WTC11 (cell line): ENCODE data around the gene UBLCP1.

Source experiments
- CTCF ChIP-seq: fragments of 200-600 bp; IDR thresholded peaks from 2 replicates; pipeline ENCODE4 v1.8.0; 2022; ENCODE audit warnings: antibody characterized with exemption
- GABPB1 ChIP-seq: sonication (generic); formaldehyde crosslinking; IDR thresholded peaks from 2 replicates; pipeline ENCODE4 v1.8.1; 2023; ENCODE audit warnings: mild to moderate bottlenecking, missing genetic modification reagents
- MLX ChIP-seq: sonication (generic); formaldehyde crosslinking; IDR thresholded peaks from 2 replicates; pipeline ENCODE4 v1.8.1; 2023; ENCODE audit warnings: mild to moderate bottlenecking, missing genetic modification reagents, moderate library complexity
- ZBTB43 ChIP-seq: sonication (generic); formaldehyde crosslinking; IDR thresholded peaks from 2 replicates; pipeline ENCODE4 v1.8.1; 2023; ENCODE audit warnings: mild to moderate bottlenecking, missing genetic modification reagents
- ZNF232 ChIP-seq: sonication (generic); formaldehyde crosslinking; IDR thresholded peaks from 2 replicates; pipeline ENCODE4 v1.8.0; 2022; ENCODE audit warnings: mild to moderate bottlenecking, missing genetic modification reagents
- ZNF281 ChIP-seq: sonication (generic); formaldehyde crosslinking; IDR thresholded peaks from 2 replicates; pipeline ENCODE4 v1.8.0; 2023; ENCODE audit warnings: mild to moderate bottlenecking, missing genetic modification reagents

- TF ChIP-seq ZBTB43 (CRISPR knock-in tag), result no peak
- TF ChIP-seq MLX (CRISPR knock-in tag), result no peak
- TF ChIP-seq CTCF, result no peak
- no peak for TF ChIP-seq GABPB1
- no peak for TF ChIP-seq ZNF281 (CRISPR knock-in tag)
- TF ChIP-seq ZNF232 (CRISPR knock-in tag), result no peak
Observed at GRCh38 chr5:159231167-159231566, 31.9 kb upstream of the UBLCP1 start.
